GM10847 (cell line): ENCODE measurements around the gene GGTA1.

Experiments
- POLR2A ChIP-seq: IDR thresholded peaks from 2 replicates; pipeline ENCODE4 v1.6.1; 2011; ENCODE audit not compliant: insufficient read length; ENCODE audit errors: extremely low read depth

The GGTA1 gene

GRCh38 chr9:121508415-121508814, 8.8 kb upstream of the GGTA1 start:
- TF ChIP-seq POLR2A, result no peak

DNA sequence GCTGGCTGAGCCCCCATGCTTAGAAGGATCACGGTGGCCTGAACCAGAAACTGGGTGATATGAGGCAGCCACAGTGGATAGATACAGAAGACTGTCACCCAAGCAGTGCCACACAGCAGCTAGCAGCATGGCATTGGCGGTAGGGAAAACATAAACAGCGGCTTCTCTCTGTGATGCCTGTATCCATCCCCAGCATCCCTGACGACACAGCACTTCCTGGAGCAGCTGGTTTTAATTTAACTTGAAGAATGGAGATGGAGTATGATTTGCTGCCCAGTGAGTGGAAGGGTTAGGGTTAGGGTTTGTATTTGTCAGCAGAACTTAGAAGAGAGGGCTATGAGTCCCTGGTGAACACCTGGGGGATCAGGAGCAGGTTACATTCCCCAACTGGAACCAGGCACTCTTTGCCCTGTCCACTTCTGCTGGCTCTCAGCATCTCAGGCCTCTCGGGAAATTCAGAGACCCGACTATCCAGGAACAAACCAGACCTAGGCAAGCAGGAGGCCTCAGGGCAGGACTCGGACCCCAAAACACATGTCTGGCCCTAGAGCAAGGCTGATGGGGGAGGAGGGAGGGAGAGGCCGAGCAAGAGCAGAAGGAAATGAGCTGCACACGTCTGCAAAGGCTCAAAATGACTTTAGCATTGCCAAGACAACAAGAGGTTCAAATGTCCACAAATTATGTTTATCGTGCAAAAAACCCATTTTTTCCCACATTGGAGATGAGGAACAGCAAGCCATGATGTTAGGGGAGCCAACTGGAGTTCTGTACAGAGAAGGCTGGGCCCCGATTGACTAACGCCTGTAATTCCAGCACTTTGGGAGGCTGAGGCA, 6.5 kb upstream of the GGTA1 start:
- no peak for TF ChIP-seq POLR2A

GRCh38 chr9:121503444-121503843, 3.8 kb upstream of the GGTA1 start:
- no peak for TF ChIP-seq POLR2A

DNA sequence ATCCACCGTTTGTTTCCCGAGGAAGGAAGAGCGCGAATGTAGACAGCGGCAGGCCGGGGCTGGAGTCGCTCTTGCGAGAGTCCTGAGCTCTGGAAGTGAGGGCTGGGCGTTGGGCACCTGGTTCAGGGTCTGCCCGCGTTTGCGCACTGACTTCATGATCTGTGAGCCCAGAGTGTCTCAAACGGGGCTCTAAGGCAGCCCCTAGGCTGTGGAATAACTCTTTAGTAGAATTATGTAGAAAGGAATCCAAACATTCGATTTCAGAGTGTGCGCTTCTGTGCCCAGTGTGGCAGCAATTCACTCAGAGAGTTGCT, 478 bp upstream of the GGTA1 start:
- no peak for TF ChIP-seq POLR2A

- TF ChIP-seq POLR2A, result no peak
These were observed 542 bp downstream of the GGTA1 start for GRCh38 chr9:121499177-121499426.

GRCh38 chr9:121498487-121499176, 1.0 kb downstream of the GGTA1 start:
- no peak for TF ChIP-seq POLR2A

DNA sequence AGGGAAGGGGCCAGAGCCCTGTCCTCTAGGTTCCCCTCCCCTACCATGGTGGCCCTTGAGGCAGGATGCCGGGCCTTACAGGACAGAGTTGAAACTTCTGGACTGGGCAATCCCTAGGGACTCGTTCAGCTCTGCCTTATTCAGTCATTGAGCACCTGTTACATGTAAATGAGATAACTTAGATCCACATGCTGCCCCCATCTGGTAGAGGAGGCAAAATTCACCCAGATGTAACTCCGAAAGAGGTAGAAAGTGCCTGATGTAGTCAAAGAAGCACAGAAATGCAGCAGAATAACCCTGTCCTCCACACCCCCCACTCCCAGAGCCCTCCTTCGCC, 1.5 kb downstream of the GGTA1 start:
- no peak for TF ChIP-seq POLR2A

- no peak for TF ChIP-seq POLR2A
These were observed 3.7 kb downstream of the GGTA1 start for GRCh38 chr9:121495976-121496375.

GRCh38 chr9:121494192-121494591, 5.5 kb downstream of the GGTA1 start:
- TF ChIP-seq POLR2A, result no peak

GRCh38 chr9:121491111-121491510, 8.5 kb downstream of the GGTA1 start:
- TF ChIP-seq POLR2A, result no peak

DNA sequence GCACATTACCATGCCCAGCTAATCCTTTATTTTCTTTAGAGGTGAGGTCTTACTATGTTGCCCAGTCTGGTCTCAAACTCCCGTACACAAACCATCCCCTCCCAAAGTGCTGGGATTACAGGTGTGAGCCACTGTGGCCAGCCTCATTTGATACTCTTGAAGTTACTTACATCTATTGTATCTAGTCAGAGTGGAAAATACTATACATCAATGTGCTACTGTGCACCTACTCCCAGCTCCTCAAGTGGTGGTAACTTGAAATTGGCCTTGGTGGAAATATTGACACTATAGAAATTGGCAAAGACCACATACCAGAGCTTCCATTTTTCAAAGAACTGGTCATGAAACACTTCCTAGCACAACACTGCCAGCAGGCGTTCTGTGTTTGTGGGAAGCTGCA, 10.3 kb downstream of the GGTA1 start:
- TF ChIP-seq POLR2A, result no peak

GRCh38 chr9:121486043-121486442, 13.6 kb downstream of the GGTA1 start:
- TF ChIP-seq POLR2A, result no peak

DNA sequence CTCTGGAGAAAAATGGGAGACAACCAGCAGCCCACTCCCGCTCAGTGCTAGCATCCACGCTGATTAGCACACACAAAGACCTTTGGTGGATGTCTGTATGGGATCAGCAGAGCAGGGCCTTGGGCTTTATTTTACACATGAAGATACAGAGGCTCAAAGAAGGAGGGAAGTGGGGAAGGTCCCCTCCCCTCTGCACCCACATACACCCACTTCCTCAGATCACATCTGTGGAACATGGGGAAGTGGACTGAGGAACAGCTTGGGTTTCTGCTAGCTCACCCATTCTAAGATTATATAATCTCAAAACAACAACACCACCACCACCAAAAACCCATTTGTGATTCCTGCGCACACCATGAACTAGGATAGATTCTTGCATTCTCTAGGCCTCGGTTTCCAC, 14.0 kb downstream of the GGTA1 start:
- TF ChIP-seq POLR2A, result no peak

DNA sequence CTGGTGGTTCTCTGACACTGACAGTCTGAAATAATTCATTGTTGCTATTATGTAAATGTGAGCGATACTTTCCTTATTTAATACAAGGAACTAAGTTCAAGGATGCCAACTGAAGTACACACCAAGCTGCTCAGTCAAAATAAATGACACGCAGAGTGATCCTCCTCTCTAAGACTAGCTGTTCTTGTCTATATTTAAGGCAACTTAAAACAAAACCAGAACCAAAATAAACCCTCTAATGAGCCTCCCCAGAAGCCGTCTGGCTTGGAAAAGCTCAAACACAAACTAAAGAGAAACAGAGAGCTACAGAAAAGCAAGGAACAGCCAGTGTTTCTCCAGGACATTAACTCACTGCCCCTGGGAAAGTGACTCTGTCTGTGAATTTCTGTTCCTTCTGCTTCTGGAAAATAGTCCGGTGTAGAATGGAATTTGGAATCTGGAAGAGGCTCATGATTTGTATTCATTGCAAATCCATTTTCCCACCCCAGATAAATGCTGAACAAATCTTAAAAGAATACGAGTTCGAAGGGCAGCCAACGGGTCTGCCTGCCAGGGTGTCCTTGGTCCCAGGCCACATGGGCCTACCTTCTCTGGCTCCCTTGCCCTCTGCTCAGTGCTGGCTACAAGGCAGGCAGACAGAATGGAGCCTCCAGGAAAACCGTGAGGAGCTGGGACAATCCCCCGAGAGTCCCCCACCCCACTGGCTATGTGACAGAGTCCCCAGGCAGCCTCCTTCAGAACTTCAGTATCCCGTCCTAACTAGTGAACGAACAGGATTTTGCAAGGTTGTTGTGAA, 14.8 kb downstream of the GGTA1 start:
- TF ChIP-seq POLR2A, result no peak

- TF ChIP-seq POLR2A, result no peak
These were observed 16.1 kb downstream of the GGTA1 start for GRCh38 chr9:121483473-121484031.

GRCh38 chr9:121483049-121483448, 16.6 kb downstream of the GGTA1 start:
- no peak for TF ChIP-seq POLR2A

- no peak for TF ChIP-seq POLR2A
These were observed 20.6 kb downstream of the GGTA1 start for GRCh38 chr9:121478816-121479676.
